Activated CD4-positive, alpha-beta memory T cell treated with anti-CD3 and anti-CD28 coated beads for 36 hours (primary cell): Measurements from ENCODE around the gene PCAT6. TPM values are rescaled to one million over a fixed set of nuclear protein-coding genes. Genes with fewer than 3 reads are reported as not detected.
A peak's percentile ranks its signal among the peaks of the same experiment; 100 is the strongest.
"Not testable (repeated sequence)": the region's sequence is repeated elsewhere in the genome, so short reads cannot be mapped to it uniquely, and the experiment has no call there.

Experiments
- CTCF ChIA-PET: fragments of 350-600 bp; sonication (Branson Sonifier 250); formaldehyde crosslinking; loops from one replicate; lab custom pipeline; 2021; ENCODE audit warnings: antibody characterized with exemption, inconsistent platforms; lab: Charles Lee
- POLR2A ChIA-PET: fragments of 350-600 bp; sonication (Branson Sonifier 250); formaldehyde crosslinking; loops from one replicate; lab custom pipeline; 2021; ENCODE audit warnings: antibody characterized with exemption; lab: Charles Lee
- DNase-seq: peaks from one replicate; pipeline ENCODE4 v3.0.0-alpha.2; 2020
- H3K27ac Mint-ChIP-seq: one replicate; pipeline ENCODE4 v1.8.0; 2021; ENCODE audit warnings: mixed read lengths
- H3K27me3 Mint-ChIP-seq: one replicate; pipeline ENCODE4 v1.8.0; 2021; ENCODE audit warnings: mixed read lengths
- H3K36me3 Mint-ChIP-seq: one replicate; pipeline ENCODE4 v1.8.0; 2021; ENCODE audit warnings: mixed read lengths
- H3K4me1 Mint-ChIP-seq: one replicate; pipeline ENCODE4 v1.8.0; 2021; ENCODE audit warnings: low read depth, mixed read lengths
- H3K4me3 Mint-ChIP-seq: one replicate; pipeline ENCODE4 v1.8.0; 2021; ENCODE audit warnings: mild to moderate bottlenecking, mixed read lengths
- H3K9me3 Mint-ChIP-seq: one replicate; pipeline ENCODE4 v1.8.0; 2021; ENCODE audit warnings: mixed read lengths
- intact Hi-C: fragments of 100-400 bp; cut with micrococcal nuclease; formaldehyde crosslinking; loops from one replicate; pipeline ENCODE4 v1.15.1; 2023
- total RNA-seq, 2 experiments: library from RNA; stranded (reverse); gene quantifications; one replicate each; pipeline ENCODE4 v1.2.3, GENCODE V29; 2021

The PCAT6 gene
- under 1 TPM; 0.76 to 0.77 TPM for total RNA-seq

- Mint-ChIP-seq H3K27me3 (no peaks in the 10 kb centered on the region), H3K4me3 (peak within 1 kb of the TSS; percentile 87), H3K4me1 (peaks cover 34% of the 10 kb centered on the region), H3K36me3 (peaks cover 3% of the 10 kb centered on the region), H3K9me3 (no peaks in the 10 kb centered on the region), H3K27ac (peak within 1 kb of the TSS; percentile 69)
- ChIA-PET POLR2A (interaction anchor here (1.2 to 1.6 kb wide), 2 partner anchors 14 to 196 kb away, joined by 4 to 5 read pairs; partner anchors contain the start of gene TMEM183A), CTCF (interaction anchor here (1.3 kb wide), 1 partner anchor 61 kb away, joined by 3 read pairs; no protein-coding TSS in a partner anchor)
- DNase-seq, result peak; percentile 92
- intact Hi-C loops, result loop anchor here (1.0 to 5.0 kb wide), 6 partner anchors 24 to 648 kb away; partner anchors contain the start of genes KLHL12, PTPN7 and RABIF
Observed at GRCh38 chr1:202810615-202811295, at the start of gene PCAT6. TSS of gene PCAT6 (plus strand) at chr1:202810954.

- Mint-ChIP-seq H3K36me3 (peaks cover 24% of the 10 kb centered on the region), H3K27me3 (no peaks in the 10 kb centered on the region), H3K27ac (no peak overlapping the region), H3K4me3 (no peak overlapping the region), H3K4me1 (no peaks in the 10 kb centered on the region), H3K9me3 (no peaks in the 10 kb centered on the region)
- POLR2A ChIA-PET, result no interaction called here
- intact Hi-C loops, result no loop called here
- CTCF ChIA-PET, result interaction anchor here (0.6 to 1.4 kb wide), 2 partner anchors 238 to 1025 kb away, joined by 3 read pairs; no protein-coding TSS in a partner anchor
- DNase-seq, result no peak
Observed at GRCh38 chr1:202762019-202762418, 48.7 kb upstream of the PCAT6 start.

DNA sequence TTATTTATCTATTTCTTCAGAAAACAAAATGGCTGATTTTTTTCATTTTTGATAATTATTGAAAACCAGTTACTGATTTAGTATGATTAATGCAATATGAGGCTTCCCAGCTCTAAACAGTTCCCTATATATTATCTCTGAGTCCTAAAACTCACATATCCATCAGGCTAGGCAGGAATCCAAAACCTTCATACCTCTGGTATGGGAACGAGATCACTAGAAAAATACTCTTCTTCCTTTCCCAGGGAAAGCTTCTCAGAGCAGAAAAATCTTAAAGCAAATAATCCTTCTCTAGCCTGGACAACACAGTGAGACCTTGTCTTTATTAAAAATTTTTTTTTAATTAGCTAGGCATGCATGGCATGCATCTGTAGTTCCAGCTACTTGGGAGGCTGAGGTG lies 45.0 kb upstream of the PCAT6 start:
- H3K4me1 Mint-ChIP-seq, result no peaks in the 10 kb centered on the region
- H3K4me3 Mint-ChIP-seq, result no peak overlapping the region
- no peaks in the 10 kb centered on the region for H3K9me3 Mint-ChIP-seq
- ChIA-PET POLR2A (no interaction called here), CTCF (no interaction called here)
- DNase-seq, result no peak
- peaks cover 20% of the 10 kb centered on the region for H3K36me3 Mint-ChIP-seq
- intact Hi-C loops, result no loop called here
- no peak overlapping the region for H3K27ac Mint-ChIP-seq
- no peaks in the 10 kb centered on the region for H3K27me3 Mint-ChIP-seq

- Mint-ChIP-seq H3K36me3 (peaks cover 33% of the 10 kb centered on the region), H3K27me3 (no peaks in the 10 kb centered on the region)
- no peak for DNase-seq
Observed at GRCh38 chr1:202770135-202770534, 40.6 kb upstream of the PCAT6 start.

DNA sequence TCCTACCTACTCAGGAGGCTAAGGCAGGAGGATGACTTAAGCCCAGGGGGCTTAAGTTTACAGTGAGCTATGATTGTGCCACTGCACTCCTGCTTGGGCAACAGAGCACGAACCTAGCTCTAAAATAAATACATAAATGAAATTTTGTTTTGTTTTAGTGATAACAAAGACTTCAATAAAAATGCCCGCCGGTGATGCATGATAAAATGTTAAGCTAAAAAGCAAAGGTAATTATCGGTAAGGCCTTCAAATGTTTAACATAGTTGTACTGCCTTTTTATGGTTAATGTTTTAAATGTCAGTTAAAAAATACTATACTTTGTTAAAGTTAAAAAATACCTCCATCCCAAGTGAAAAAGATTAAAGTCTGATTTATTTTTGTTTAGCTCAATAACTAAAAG lies 29.6 kb upstream of the PCAT6 start:
- peaks cover 7% of the 10 kb centered on the region for H3K4me1 Mint-ChIP-seq
- H3K9me3 Mint-ChIP-seq, result no peaks in the 10 kb centered on the region
- CTCF ChIA-PET, result interaction anchor here (0.8 to 1.0 kb wide), 3 partner anchors 71 to 1299 kb away, joined by 3 to 4 read pairs (median 4); no protein-coding TSS in a partner anchor
- peaks cover 5% of the 10 kb centered on the region for H3K36me3 Mint-ChIP-seq
- POLR2A ChIA-PET, result no interaction called here
- no peaks in the 10 kb centered on the region for H3K27me3 Mint-ChIP-seq
- no peak for DNase-seq
- no peak overlapping the region for H3K27ac Mint-ChIP-seq
- intact Hi-C loops, result no loop called here
- no peak overlapping the region for H3K4me3 Mint-ChIP-seq

More at GRCh38 chr1:202770135-202770534, 40.6 kb upstream of the PCAT6 start:
- H3K27ac Mint-ChIP-seq, result no peak overlapping the region
- H3K4me1 Mint-ChIP-seq, result no peaks in the 10 kb centered on the region
- no peak overlapping the region for H3K4me3 Mint-ChIP-seq
- POLR2A ChIA-PET, result no interaction called here
- CTCF ChIA-PET, result interaction anchor here (1.0 kb wide), 1 partner anchor 51 kb away, joined by 3 read pairs; no protein-coding TSS in a partner anchor
- intact Hi-C loops, result no loop called here
- H3K9me3 Mint-ChIP-seq, result no peaks in the 10 kb centered on the region

DNA sequence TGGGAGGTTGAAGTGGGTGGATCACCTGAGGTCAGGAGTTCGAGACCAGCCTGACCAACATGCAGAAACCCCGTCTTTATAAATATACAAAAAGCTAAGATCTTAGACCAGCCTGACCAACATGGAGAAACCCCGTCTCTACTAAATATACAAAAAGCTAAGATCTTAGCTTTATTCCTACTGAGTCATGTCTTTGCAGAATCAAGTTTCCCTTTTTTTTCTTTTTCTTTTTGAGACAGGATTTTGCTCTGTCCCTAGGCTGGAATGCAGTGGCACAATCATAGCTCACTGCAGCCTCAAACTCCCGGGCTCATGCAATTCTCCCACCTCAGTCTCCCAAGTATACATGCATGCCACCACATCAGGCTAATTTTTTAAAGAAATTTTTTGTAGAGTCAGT lies 23.9 kb upstream of the PCAT6 start:
- CTCF ChIA-PET, result interaction anchor here (0.7 kb wide), 1 partner anchor 437 kb away, joined by 3 read pairs; no protein-coding TSS in a partner anchor
- Mint-ChIP-seq H3K4me1 (peaks cover 5% of the 10 kb centered on the region), H3K27me3 (no peaks in the 10 kb centered on the region)

DNA sequence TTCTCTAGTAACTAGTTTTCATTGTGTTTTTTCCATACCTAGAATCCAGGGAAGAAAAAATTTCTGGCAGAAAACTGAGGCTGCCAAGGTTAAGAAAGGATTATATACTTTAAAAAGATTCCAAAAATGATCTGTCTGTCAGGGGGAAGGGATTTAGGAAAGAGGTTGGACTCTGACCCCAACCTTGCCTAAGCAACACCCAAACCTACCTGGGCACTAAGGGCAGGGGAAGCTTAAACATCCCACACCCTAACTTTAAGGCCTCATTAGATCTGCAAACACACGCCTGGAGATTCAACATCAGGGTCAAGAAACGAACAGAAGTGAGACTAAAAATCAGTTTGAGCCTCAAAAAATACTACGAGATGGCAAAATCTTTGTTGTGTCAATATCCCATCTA lies 22.0 kb upstream of the PCAT6 start:
- DNase-seq, result no peak
- intact Hi-C loops, result no loop called here
- Mint-ChIP-seq H3K27ac (no peak overlapping the region), H3K36me3 (peaks cover 3% of the 10 kb centered on the region), H3K9me3 (no peaks in the 10 kb centered on the region), H3K4me3 (no peak overlapping the region), H3K27me3 (no peaks in the 10 kb centered on the region), H3K4me1 (peaks cover 5% of the 10 kb centered on the region)
- CTCF ChIA-PET, result interaction anchor here (0.6 kb wide), 1 partner anchor 1465 kb away, joined by 3 read pairs; no protein-coding TSS in a partner anchor
- POLR2A ChIA-PET, result no interaction called here

More for the DNA sequence above, 23.9 kb upstream of the PCAT6 start:
- no peak overlapping the region for H3K4me3 Mint-ChIP-seq
- peaks cover 3% of the 10 kb centered on the region for H3K36me3 Mint-ChIP-seq
- POLR2A ChIA-PET, result no interaction called here
- H3K9me3 Mint-ChIP-seq, result no peaks in the 10 kb centered on the region
- intact Hi-C loops, result no loop called here
- no peak for DNase-seq
- H3K27ac Mint-ChIP-seq, result no peak overlapping the region

DNA sequence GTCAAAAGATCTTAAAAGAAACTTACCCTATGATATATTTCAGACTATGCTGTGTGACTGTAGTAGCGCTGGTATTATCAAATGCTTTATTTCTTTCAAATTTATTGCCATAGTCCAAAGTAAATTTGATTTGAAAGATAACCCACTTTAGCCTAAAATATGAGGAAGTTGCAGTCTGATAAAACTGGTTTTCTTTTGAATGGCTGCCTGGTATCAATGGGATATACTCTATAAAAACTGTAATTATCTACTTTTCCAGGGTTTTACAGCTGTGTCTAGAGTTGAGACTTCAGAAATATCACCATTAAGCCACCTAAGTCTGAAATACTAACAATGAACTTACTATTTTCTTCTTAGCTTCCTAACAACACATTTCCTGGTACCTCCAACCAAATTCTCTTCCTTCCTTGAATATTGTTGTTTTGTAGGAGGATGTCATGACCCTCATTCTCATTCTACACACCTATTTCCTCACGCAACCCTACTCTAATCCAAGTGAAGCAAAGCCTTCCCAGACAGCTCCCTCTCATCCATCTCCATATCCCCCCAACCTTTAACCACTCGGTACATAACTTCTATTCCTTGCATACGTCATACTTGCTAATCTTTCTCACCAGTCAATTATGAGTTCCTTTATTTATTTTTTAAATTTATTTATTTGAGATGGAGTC lies 19.5 kb upstream of the PCAT6 start:
- CTCF ChIA-PET, result no interaction called here
- no peak overlapping the region for H3K27ac Mint-ChIP-seq
- no peaks in the 10 kb centered on the region for H3K27me3 Mint-ChIP-seq
- no peak for DNase-seq
- no peaks in the 10 kb centered on the region for H3K9me3 Mint-ChIP-seq
- intact Hi-C loops, result no loop called here
- POLR2A ChIA-PET, result no interaction called here
- peaks cover 3% of the 10 kb centered on the region for H3K36me3 Mint-ChIP-seq
- no peak overlapping the region for H3K4me3 Mint-ChIP-seq
- H3K4me1 Mint-ChIP-seq, result peaks cover 10% of the 10 kb centered on the region

DNA sequence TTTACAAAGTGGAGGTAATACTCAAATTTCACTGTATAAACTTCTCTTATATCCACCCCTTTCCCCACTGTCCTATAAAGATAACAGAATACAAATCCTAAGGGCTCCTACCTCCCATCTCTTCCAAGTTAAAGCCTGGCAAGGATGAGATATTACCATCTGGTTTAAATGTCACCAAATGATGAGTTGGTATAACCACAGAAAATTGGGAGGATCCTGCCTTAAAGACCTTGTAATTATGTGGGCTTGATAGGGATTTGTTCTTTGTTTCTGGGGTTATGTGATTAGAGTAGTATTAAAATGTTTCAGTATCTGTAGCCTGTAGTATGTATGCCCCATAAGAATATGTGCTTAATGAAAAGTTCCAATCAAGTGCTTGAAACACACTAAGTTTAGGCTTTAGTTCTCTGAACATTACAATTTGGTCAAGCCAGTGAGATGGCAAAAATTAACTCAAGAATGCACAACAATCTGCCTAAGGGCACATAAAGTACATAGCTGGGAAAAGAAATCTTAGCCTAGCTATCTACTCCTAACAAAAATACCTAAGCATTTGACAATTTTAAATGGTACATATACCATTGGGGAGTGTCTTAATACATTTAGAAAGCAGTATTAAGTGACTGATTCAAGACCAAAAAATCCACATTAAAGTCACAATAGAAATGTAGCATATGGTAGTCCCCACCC lies 16.6 kb upstream of the PCAT6 start:
- Mint-ChIP-seq H3K27me3 (no peaks in the 10 kb centered on the region), H3K9me3 (no peaks in the 10 kb centered on the region), H3K4me3 (no peak overlapping the region), H3K27ac (no peak overlapping the region), H3K36me3 (no peaks in the 10 kb centered on the region), H3K4me1 (peaks cover 14% of the 10 kb centered on the region)
- CTCF ChIA-PET, result no interaction called here
- POLR2A ChIA-PET, result no interaction called here
- DNase-seq, result no peak
- intact Hi-C loops, result no loop called here

GRCh38 chr1:202794931-202795330 lies 15.8 kb upstream of the PCAT6 start:
- H3K9me3 Mint-ChIP-seq, H3K27ac Mint-ChIP-seq, H3K36me3 Mint-ChIP-seq, H3K4me3 Mint-ChIP-seq, DNase-seq, POLR2A ChIA-PET, H3K27me3 Mint-ChIP-seq, CTCF ChIA-PET, intact Hi-C loops: not testable (repeated sequence)
- H3K4me1 Mint-ChIP-seq, result peaks cover 14% of the 10 kb centered on the region

DNA sequence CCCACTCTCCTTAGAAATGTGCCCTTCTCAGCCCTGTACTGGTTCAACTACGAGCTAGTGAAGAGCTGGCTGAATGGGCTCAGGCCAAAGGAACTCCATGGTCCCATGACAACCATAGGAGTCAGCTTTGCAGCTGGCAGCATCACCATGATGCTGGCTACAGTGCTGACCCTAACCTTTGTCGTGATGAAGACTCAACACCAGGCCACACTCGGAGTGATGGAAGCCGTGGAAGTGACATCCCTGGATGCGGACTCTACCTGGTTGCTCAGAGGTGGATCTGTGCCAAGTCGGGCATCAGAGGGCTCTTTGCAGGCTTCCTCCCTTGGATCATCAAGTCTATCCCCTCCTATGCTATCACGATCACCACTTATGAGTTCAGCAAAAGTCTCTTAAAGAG lies 14.1 kb upstream of the PCAT6 start:
- POLR2A ChIA-PET, result interaction anchor here (1.0 kb wide), 1 partner anchor 14 kb away, joined by 4 read pairs; the partner anchor contains the start of gene PCAT6
- intact Hi-C loops, result no loop called here
- Mint-ChIP-seq H3K9me3 (no peaks in the 10 kb centered on the region), H3K4me3 (no peak overlapping the region), H3K27ac (no peak overlapping the region), H3K36me3 (peaks cover 5% of the 10 kb centered on the region), H3K27me3 (no peaks in the 10 kb centered on the region), H3K4me1 (peaks cover 19% of the 10 kb centered on the region)
- CTCF ChIA-PET, result no interaction called here
- DNase-seq, result no peak

- H3K27me3 Mint-ChIP-seq, result no peaks in the 10 kb centered on the region
- ChIA-PET POLR2A (no interaction called here), CTCF (interaction anchor here (0.6 kb wide), 1 partner anchor 80 kb away, joined by 3 read pairs; no protein-coding TSS in a partner anchor)
- peak; percentile 43 for DNase-seq
- peaks cover 29% of the 10 kb centered on the region for H3K4me1 Mint-ChIP-seq
- H3K36me3 Mint-ChIP-seq, result peaks cover 5% of the 10 kb centered on the region
- no peak overlapping the region for H3K27ac Mint-ChIP-seq
- intact Hi-C loops, result no loop called here
- H3K9me3 Mint-ChIP-seq, result no peaks in the 10 kb centered on the region
- H3K4me3 Mint-ChIP-seq, result no peak overlapping the region
Observed at GRCh38 chr1:202798260-202798659, 12.5 kb upstream of the PCAT6 start.
